ENCODE data around the gene ABCC10. TPM values are rescaled to one million over a fixed set of nuclear protein-coding genes. Genes with fewer than 3 reads are reported as not detected.

The ABCC10 gene
- total and polyA plus RNA-seq, 11 donors = 6.4 to 19.6 (median 10.3) TPM

- Histone ChIP-seq H3K9me3 (no peaks in the 10 kb centered on the region), H3K4me1 (peaks cover 0 to 25% (median 4%) of the 10 kb centered on the region in 12 donors), H3K27me3 (peaks cover 0 to 4% (median 0%) of the 10 kb centered on the region in 9 donors), H3K4me3 (no peak overlapping the region), H3K27ac (peak overlapping the region in 9 of 12 donors; percentile 28 to 95 (median 79)), H3K36me3 (no peaks in the 10 kb centered on the region)
- intact Hi-C loops (cut with DNase I) = no loop called here
- no peak for TF ChIP-seq POLR2A (IDR thresholded peaks at IDR 0.05)
- TF ChIP-seq CTCF (IDR thresholded peaks at IDR 0.05) = no peak
- 31 to 42% (median 35%) methylated on average over 4 of the region's 4 CpGs for WGBS, 4 donors
- DNase-seq (peak in 1 of 5 donors; percentile 55), ATAC-seq (peak; percentile 45 to 66 (median 54))
Observed at GRCh38 chr6:43467752-43468151, 40.4 kb downstream of the ABCC10 start.

GRCh38 chr6:43468240-43468639 is 40.9 kb downstream of the ABCC10 start:
- 37 to 50% (median 43%) methylated on average over 4 of the region's 4 CpGs for WGBS, 4 donors
- Histone ChIP-seq H3K4me3 (no peak overlapping the region), H3K27ac (peak overlapping the region in 9 of 12 donors; percentile 28 to 95 (median 79)), H3K9me3 (no peaks in the 10 kb centered on the region), H3K4me1 (peaks cover 0 to 25% (median 4%) of the 10 kb centered on the region in 12 donors), H3K27me3 (peaks cover 0 to 4% (median 0%) of the 10 kb centered on the region in 9 donors), H3K36me3 (no peaks in the 10 kb centered on the region)
- intact Hi-C loops (cut with DNase I) = no loop called here
- ATAC-seq = peak in 2 of 4 donors; percentile 28 to 60
- TF ChIP-seq POLR2A (IDR thresholded peaks at IDR 0.05) = no peak
- TF ChIP-seq CTCF (IDR thresholded peaks at IDR 0.05) = no peak
- no peak for DNase-seq

GRCh38 chr6:43468748-43469681 is 41.7 kb downstream of the ABCC10 start:
- Histone ChIP-seq H3K4me3 (no peak overlapping the region), H3K27me3 (no peaks in the 10 kb centered on the region), H3K9me3 (no peaks in the 10 kb centered on the region), H3K36me3 (no peaks in the 10 kb centered on the region), H3K27ac (peak overlapping the region in 10 of 12 donors; percentile 24 to 95 (median 72)), H3K4me1 (peaks cover 0 to 29% (median 4%) of the 10 kb centered on the region in 12 donors)
- DNase-seq (peak in 3 of 5 donors; percentile 48 to 70 (median 59)), ATAC-seq (peak; percentile 85 to 95 (median 92))
- WGBS, 4 donors = 45 to 55% (median 53%) methylated on average over 12 to 13 of the region's 13 CpGs
- intact Hi-C loops (cut with DNase I) = no loop called here
- TF ChIP-seq CTCF (IDR thresholded peaks at IDR 0.05) = no peak
- TF ChIP-seq POLR2A (IDR thresholded peaks at IDR 0.05) = no peak

DNA sequence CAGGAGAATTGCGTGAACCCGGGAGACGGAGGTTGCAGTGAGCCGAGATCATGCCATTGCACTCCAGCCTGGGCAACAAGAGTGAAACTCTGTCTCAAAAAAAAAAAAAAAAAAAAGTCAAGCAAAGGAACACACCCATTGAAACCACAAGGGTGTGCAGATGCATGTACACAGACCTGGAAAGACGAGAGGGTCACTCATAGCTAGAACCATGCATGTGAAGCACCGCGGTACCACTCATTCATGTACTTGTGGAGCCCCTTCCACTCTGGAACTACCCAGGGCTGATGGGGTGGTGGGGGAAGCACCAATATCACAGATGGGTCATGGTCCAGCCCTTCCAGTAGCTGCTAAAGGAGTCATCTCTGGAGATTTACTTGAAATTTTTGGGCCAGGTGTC is 42.6 kb downstream of the ABCC10 start:
- Histone ChIP-seq H3K27ac (peak overlapping the region in 5 of 12 donors; percentile 28 to 95 (median 79)), H3K4me3 (no peak overlapping the region), H3K27me3 (no peaks in the 10 kb centered on the region), H3K36me3 (no peaks in the 10 kb centered on the region), H3K4me1 (peaks cover 0 to 29% (median 4%) of the 10 kb centered on the region in 12 donors), H3K9me3 (no peaks in the 10 kb centered on the region)
- intact Hi-C loops (cut with DNase I) = no loop called here
- no peak for DNase-seq
- TF ChIP-seq CTCF (IDR thresholded peaks at IDR 0.05) (no peak), POLR2A (IDR thresholded peaks at IDR 0.05) (no peak)
- 92 to 95% (median 92%) methylated on average over 7 of the region's 7 CpGs for WGBS, 4 donors
- ATAC-seq = no peak

Data from heart left ventricle (tissue), 16 donors.